Measurements from ENCODE around the gene CD93.
A peak's percentile ranks its signal among the peaks of the same experiment; 100 is the strongest.

CD93 gene

DNA sequence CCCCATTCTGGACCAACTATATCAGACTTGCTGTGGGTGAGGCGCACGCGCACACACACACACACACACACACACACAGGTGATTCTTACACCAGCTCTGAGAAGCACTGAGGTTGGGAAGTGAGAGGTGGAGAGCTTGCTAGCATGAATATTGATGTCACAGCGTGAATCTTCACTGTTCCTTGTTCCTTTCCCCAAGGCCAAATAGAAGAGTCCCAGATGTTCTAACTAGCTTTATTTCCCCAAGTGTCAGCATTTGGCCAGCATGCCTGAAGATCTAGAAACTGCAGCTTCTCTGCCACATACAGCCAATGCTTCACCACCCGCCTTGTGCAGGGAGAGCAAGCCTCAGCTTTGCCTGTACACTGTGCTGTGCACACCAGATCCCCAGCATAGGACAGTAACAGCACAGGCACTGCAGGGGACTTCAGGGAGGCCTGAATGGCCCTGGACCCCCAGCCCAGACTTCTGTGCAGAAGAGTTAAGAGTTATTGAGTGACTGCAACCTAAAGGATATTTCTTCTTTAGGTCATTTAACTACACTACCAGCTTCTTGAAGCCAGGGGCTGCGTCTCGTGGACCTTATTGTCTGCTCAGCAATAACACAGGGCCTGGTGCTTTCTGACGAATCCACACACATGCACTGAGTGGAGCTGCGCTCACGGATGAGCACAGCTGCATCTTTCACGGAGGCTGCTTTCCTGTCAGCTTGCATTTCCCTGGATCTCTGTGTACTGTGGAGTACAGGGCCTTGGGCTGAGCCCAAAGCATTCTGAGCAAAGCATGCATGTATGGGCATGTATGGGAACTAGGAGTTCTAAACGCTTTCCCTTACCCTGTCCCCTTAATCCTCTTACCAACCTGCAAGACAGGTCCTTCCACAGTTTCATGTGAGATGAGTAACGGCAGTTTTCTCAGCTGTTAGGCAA is 13.9 kb upstream of the CD93 start:
- DNase-seq = peak in 1 of 4 experiments; percentile 49

DNA sequence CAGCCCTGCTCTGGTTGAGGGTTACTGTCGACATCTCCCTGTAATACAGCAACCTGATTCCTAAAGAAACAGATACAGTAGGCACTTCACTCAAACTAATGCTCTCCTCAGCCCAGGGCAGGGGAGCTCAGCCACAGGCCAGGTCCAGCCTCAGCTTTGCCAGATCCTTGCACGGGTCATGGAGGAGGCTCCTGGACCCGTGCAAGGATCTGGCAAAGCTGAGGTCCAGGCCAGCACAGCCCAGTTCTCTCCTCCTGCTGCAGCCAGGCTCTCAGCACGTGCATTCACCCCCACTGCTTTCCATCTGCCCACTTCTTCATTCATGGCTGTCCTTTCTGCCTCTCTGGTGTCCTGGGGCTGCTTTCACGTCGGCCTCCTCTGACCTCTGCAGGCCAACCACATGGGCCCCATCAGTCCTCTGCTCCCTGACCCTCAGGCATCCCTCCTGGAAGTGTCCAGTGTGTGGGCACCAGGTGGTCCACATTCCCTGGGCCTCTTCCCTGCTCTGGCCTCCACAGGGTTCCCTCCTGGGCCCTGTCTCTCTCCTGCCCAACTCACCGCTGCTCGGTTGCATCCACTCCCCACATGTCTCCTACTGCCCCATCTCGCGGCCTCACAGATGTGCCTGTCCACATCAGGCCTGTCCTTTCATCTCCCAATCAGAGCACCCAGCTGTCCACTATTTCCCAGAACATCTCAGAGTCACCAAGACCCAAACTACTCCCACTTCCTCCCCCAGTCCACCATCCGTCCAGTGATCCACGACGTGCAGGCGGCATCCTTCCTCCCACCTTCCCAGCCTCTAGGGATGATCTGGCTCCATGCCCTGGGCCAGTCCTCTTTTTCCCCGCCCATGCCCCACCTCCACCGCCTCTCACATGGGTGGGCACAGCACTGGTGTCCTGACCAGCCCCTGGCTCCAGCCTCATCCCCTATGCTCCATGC is 11.8 kb upstream of the CD93 start:
- DNase-seq = peak in 3 of 4 experiments; percentile 38 to 42 (median 41)

DNA sequence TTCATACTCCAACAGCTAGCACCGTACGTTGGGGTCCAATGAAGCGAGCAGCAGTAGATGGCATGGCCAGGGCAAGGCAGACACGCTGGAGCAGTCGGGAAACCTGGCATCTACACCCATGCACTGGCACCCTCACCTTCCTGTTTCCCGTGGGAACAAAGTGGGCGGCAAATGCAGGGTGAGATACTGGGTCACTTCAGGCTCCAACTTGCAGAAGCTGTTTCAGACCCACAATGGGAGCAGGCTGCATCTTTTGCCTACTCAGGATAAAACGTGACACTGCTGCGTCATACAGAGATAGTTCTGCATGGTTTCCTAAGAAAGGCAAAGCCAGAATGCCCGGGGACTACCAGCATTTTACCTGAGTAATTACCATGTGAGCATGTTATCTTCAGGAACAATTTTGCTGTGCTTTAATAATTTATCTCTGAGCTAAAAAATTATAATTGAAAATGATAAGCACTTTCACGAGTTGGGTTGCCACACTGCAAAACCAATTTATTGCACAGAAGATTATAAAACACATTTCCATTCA is 10.9 kb upstream of the CD93 start:
- DNase-seq = peak in 3 of 4 experiments; percentile 50 to 66 (median 60)

DNA sequence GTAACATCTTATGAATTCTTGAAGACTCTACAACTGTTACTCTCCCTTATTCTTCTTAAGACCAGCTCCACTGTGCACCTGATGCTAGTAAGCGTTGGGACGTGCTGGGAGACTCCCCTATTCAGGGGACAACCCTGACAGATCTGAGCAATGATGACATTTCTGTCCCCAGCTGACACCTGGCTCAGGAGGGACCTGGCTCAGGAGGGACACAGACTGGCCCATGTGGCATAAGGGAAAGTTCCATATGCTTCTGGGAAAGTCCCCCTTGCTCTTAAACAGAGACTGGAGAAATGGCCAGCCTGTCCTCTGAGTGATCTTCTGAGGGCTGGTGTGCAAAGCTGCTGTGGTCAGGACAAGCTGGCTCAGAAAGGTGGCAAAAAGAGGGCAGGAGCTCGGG is 10.0 kb upstream of the CD93 start:
- peak in 2 of 4 experiments; percentile 23 to 35 for DNase-seq

DNA sequence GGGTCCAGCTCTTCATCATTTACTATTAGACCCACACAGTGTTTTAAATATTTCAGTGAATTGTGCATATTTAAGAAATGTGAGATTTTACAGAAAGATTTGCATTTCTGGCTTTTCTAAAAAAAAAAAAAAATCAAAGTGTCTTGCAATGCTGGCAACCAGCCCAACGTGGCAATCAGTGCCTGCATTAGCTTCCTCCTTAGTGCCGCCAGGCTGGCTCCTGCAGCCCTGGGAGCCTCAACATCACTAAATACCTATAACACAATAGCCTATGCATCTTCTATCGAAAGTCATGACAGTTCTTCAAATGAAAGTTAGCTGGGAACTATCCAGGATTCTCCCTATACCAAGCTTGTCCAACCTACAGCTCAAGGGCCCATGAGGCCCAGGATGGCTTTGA is 9.4 kb upstream of the CD93 start:
- peak in 3 of 4 experiments; percentile 63 to 82 (median 77) for DNase-seq

DNA sequence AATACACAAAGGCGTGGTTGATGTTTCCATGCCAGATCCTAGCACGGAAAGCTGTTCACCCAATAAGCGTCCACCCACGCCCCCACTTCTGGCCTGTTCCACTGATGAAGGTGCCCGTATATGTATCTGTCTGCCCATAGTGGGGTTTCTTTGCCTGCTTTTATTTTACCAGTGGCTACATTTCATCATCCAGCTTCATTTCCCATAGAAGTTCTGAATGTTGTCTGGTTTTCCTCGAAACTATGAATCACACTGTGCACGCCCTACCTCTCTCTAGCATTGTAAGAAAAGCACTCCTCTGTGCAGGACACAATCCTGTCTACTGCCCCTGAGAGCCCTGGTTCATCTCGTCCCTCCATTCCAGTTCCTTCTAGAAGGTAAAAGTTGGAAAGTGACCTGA is 8.8 kb upstream of the CD93 start:
- DNase-seq = peak in 1 of 4 experiments; percentile 36

DNA sequence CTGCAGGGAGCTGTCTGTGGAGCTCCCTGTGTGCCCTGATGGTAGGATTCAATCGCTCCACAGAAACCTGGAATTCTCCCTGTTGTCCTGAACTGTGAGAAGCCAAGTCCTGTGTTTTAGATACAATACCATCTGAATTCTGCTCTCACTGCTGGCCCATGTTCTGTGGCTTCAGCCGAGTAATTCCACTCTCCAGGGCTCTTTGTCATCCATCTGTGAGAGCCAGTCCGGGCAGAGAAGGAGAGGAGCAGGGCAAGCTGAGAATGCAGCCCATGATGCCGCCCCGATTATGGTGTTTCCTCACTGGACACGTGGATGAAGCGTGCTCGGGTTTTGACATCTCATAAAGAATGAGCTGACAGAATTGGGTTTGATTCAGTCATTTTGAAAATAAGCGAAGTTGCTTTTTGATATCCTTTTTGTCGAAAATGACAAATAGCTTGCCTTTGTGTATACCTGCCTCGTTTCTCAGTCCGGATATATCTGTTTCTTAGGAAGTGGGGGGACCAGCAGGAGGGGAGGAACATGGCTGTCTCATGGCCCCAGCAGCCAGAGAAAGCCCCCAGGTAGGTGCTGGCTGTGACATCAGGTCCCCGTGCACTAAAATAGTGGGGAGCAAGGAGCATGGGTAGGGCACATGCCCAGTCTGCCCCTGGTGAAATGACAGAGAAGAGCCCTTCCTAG is 8.2 kb upstream of the CD93 start:
- no peak for DNase-seq

DNA sequence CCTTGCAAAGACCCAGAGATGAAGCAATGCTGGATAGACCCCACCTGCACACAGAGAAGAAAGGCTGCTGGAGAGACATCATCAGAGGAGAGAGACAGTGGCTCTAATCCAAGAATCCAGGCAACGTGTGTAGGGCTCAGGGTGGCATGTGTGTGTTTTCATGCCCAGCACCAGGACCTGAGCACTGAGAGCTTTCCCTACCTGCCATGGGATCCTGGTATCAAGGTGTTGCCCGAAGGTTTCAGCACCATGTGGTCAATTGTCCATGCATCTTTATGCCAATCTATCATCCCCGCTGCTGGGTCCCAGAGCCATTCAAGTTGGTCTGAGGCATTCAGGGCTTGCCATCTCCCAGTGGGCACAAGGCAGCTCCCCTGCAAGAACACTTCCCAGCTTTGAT is 7.5 kb upstream of the CD93 start:
- DNase-seq = no peak

DNA sequence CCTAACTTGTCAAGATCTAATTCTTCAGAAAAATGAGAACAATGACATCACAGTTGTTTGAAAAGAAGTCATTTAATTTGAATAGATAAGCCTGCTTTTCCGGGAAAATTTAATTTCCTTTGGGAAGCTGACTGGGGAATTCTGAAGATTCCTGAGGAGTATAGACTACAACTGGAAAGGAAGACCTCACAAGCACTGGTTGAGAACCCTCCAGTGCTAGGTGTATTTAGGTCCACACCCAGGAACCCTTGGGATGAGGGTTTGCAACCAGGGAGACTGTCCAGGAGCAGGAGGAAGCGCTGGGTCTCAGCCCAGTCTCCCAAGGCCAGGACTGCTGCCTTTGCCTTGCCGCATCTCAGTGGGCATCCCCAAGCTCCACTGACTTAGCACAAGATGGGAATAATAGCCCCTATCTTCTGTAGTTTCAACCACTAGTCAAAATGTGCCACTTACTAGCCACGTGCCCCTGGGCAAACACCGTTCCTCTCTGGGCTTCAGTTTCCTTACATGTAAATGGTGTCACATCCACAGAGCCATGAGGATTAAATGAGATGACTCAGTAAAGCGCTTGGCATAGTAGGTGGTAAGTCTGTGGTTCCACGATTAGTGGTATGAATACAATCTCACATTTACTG is 6.9 kb upstream of the CD93 start:
- no peak for DNase-seq

DNA sequence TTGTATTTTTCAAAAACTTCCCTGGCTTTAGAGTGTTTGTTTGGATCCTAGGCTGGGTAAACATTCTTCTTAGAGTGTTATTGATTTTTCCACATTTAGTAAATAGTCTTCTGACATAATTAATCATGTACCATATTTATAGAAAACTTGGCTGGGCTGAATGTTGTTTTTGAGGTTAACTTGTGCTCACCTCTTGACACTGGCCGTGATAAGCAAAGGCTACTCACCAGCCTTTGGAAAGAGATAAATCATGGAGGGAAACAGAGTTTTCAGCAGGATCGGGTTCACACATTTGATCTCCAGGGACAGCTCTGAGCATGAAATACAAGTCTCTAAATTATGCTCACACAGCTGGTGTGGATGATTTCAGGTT is 6.2 kb upstream of the CD93 start:
- no peak for DNase-seq

DNA sequence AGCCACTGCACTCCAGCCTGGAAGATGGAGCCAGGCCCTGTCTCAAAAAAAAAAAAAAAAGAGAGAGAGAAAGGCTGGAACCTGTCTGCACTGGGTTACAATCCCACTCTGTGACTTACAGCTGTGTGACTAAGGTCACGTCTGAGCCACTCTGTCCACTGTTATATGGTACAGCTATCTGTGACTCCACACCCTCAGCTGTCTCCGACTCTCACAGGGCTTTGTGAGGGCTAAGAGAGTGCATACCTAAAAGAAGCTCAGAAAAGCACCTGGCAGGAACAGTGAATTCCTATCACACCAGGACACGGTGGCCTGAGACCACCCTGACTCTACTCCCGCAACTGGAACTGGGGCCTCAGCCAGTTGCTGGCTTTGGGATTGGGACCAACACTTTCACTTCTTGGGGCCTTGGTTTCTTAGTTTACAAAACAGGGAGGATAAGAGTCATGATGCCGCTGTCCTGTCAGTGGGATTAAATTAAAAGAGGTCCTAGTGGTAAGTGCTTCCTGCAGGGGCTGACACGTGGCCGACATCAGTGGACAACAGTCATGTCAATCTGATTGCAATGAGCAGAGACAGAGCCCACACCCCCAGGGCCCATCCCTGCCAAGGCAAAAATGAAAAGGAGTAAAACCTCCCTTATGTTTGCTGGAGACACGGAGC is 5.7 kb upstream of the CD93 start:
- no peak for DNase-seq

DNA sequence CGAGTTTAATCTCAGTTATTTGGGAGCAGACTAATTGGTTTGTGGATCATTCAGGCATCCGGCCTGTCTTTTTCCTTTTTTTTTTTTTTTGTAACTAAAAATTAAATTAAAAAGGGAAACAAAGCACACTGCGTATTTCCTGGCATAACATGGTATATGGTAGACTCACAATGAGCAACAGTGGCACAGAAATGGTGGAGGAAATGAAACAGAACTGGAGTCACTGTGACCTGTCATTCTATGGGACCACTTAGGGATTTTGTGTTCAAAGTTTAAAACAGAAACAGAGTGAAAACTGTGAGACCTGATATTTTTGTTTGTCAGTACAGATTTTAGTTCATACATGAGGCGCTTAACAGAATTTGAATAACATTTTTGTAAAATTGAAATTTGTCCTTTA is 4.8 kb upstream of the CD93 start:
- DNase-seq = no peak

DNA sequence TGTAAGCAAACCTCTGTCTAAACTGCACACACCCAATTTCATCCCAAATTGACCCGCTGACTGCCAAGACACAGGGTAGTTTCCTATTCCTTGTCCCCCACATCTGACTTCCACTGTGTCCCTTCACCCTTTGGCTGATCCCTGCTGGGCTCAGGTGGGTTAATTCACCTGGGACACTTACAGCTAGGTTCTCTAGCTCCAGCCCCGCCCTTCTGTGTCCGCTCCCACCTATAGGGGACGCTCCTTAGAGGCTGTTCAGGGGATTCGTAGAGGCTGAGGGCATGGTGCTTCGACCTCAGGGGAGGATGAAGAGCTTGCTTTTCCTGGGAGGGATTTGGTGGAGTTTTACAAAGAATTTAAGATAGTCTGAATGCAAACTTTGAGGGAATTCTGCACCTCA is 4.0 kb upstream of the CD93 start:
- DNase-seq = no peak

DNA sequence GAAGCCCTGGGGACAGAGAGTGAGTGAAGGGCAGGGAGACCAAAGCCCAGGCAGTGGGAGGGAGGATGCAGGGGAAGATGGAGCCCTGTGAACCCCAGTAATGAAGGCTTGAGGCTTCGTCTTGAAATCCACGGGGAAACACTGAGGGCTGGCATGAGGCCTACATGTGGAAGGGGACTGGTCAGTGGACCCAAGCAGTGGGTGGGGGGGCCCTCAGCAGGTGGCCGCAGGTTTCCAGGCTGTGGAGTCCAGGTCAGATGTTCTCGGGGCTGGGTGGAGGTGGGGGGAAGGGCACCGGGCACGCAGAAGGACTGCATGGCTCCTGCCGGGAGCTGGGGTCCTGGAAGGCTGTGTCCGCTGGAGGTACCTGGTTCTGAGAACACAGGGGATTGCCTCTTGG is 2.7 kb upstream of the CD93 start:
- no peak for DNase-seq

DNA sequence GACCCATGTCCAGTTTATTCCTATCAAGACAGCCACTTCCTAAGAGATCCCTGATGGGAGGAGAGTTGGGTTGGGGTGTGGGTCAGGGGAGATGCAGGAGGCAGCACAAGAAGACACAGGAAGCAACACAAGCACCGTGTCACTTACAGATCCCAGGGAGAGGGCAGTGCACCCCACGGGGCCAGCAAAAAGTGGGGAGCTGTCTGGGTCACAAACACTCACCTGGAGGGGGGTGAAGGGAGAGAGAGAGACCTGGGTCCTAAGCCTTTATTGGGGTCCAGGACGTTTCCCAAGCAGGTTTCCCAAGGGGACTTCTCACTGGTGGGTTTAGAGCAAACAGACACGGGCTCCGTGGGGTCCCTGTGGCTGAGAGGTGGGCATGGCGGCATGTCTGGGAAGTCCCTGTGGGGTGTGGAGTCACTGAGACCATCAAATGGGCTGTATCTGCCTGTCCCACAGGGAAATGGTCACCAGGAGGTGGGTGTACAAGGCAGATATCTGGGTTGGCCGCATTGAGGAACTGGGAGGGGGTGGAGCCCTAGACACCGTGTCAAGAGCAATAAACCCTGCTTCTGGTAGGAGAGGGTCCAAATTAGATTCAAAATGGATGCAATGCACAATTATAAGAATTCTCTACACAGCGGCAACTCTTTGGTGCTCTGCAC is 1.6 kb upstream of the CD93 start:
- peak; percentile 69 to 83 (median 79) for DNase-seq

DNA sequence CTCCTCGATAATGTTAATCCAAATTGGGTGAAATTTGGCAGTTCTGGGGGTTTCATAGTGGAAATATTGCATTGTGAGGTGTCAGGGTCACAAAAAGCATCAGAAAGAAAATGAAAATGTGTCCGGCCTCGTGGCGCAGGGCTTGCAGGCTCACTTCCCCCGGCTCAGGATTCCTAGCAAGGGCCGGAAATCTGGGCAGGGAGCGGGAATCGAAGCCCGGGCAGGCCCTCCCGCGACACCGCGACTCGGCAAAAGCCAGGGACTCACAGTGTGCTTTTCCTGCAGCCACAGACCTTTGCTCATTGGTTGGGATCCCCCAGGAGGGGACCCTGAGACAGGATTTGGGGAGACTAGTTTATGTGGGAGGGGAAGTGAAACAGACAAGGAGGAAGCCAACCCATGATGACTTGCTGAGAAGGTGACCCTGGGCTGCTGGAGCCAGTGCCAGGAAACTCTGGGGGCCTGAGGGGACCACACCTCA is 847 bp upstream of the CD93 start:
- peak; percentile 62 to 82 (median 77) for DNase-seq

DNA sequence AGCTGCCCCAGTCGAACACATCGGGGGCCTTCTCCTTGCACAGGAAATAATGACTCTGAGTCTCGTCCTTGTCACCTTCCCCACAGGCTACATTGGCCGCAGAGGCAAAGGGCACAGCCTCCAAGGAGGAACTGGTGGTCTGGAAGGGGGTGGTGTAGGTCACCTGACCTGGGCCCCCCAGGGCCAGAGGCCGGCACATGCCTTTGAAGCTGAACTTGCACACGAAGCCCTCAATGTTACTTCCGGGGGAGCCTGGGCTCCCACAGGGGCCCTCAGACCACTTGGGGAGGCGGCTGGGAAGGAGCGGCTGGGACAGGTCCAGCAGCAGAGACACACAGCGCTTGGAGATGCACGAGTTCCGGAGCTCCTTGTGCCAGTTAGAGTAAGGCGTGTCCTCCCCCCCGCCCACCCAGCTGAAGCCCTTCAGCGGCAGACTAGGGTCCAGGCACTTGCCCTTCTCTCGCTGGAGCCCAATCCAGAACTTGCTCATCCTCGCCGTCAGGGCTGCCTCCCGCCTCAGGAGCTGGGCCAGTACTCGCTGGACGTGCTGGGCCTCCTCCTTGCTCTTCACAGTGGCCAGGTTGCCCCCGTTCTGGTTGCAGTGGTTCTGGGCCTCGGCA is 578 bp downstream of the CD93 start:
- peak in 3 of 4 experiments; percentile 35 to 46 (median 46) for DNase-seq

DNA sequence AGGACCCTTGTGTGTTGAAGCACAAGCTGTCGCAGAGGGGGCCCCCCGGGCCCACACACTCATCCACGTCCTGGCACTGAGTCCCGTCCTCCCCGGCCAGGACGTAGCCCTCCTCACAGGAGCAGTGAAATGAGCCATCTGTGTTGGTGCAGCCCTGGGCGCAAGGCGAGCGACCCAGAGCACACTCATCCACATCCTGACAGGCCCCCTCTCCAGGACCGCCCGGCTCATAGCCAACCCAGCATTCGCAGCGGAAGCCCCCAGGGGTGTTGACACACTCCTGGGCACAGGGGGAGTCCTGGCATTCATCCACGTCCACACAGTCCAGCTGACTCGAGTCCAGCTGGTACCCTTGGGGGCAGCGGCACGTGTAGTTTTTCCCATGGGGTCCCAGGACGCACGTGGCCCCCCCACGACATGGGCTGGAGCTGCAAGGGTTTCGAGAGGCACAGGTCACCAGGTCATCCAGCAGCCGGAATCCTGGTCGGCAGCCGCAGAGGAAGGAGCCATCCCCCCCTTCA is 1.2 kb downstream of the CD93 start:
- no peak for DNase-seq

DNA sequence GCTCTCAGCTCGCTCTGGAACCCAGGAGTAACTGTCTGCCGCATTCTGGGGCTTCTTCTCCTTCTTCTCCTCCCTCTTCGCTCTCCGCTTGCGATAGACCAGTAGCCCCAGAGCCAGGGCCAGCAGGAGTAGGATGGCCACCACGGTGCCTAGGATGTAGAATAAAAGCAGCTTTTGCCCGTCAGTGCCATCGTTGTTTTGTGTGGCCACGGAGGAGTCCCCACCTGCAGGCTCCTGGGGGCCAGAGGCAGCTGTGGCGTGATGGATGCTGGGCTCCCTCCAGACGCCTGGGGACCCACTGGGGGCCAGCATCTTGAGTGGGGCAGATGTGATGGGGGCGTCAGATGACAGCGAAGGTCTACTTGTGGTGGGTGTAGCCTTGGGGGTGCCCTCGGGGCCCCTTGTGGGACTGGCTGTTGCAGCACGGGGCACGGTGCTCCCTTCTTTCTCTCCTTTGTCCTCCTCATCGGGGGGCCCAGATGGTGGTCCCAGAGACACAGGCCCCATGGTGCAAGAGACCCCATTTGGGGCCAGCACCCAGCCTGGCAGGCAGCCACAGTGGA is 1.8 kb downstream of the CD93 start:
- DNase-seq = no peak

All from suppressor macrophage (primary cell).